Measurements from ENCODE around the gene AGO1.

- TF ChIP-seq CTCF (IDR thresholded peaks at IDR 0.05): no peak
- no peak for TF ChIP-seq POLR2A (IDR thresholded peaks at IDR 0.05)
These were observed 38.2 kb upstream of the AGO1 start for GRCh38 chr1:35844826-35845225.
